OCI-M1 (cell line): ENCODE data around the gene KDM8.

Experiments used
- DNase-seq: peaks from one replicate; lab custom pipeline; 2025; lab: John Stamatoyannopoulos, UW

The KDM8 gene

DNA sequence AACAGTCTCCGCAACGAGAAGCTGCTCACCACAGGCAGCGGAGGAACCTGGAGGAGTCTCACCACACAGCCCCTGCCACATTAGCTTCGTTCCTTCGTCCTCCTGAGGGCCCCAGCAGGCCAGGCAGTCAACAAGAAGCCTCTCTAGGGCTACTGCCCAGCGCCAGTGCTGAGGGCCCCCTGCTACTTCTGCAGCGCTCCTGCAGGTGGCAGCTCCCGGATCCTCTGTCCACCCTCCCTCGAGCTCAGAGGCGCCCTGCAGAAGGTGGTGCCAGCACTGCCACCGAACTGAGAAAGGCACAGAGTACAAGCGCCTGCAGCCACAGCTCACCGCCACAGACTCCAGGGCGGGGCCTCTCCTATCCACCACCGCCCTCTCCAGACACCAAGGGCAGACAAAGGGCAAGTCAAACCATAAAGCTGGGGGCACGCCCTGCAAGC, 27.3 kb downstream of the KDM8 start:
- no peak for DNase-seq

DNA sequence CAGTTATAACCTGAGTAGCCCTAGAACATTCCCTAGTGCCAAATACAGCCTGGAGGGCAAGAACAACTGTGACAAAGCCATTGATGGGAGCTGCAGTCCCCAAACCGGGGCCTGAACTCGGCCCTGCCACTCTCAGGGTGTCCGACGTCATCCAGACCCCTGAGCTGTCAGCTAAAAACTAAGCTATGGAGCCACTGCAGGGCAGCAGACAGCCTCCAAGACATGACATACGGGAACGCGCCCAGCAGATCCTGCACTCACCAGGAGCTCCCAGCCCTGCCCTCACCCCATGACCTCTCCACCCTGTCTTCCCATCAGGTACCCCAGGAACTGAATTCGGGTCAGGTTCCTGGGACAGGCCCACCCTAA, 28.4 kb downstream of the KDM8 start:
- DNase-seq, result no peak

DNA sequence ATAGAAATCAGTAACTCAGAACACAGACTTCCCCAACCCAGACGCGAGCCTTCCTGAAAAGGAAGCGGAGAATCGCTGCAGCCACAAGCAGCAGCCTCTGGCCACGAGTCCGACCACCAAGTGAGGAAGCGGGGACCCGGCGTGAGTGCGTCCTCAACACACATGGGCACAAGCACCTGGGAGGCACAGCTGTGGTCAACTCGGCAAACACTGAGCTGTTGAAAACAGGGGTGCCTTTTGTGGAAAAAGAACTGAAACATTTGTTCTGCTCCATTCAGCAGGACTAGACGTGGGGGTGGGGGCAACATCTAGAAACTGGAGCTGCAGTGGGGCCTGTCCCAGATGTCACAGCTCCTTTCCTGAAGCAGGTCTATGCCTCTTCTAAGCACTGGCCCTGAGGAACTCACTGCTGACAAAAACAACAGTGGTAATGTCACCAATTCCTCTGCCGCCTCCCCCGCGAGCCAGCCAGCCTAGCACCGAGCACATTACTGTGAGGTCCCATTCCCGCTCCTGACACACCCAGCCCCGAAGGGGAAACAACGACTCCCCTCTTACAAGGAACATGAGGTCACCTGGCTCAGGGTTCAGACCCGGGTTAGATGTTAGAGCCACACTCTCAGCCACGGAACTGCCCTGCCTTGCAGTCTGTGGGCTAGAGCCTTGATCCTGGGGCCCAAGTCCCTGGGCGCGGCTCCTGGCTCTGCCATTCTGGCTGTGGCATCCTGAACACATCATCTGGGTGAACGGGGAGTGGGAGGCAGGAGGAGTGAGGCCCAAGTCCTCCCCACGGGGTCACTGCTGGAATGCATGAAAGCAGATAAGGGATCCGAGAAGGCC, 29.0 kb downstream of the KDM8 start:
- no peak for DNase-seq

DNA sequence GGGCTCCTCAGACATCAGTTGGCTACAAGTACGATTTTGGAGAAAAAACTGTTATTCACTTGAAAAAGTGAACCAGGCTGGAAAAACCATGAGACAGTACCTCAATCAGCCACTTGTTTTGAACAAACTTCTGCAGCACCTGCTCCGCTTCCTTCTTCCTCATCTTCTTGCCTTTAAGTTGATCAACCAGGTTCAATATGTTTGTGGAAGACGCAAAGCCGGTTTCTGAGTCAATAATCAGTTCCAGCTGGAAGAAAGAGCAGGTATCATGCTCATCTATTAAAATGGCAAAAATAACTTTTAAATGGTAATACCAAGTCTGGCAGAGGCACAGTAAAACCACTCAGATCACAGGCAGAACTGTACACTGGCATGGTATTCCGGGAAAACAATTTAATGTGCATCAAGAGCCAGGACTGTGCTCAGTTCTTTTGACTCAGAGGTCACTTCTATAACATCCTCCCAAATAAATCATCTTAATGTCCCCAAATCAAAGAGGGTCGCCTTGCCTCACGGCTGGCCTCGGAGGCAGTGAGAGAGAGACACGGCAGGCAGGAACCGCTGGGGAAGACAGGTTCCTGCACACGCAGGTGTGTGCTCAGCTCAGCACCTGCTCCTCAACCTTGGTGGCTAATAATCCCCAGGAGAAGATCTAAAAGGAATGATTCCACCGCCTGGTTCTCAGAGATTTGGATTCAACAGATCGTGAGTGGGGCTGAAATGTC, 29.7 kb downstream of the KDM8 start:
- no peak for DNase-seq

DNA sequence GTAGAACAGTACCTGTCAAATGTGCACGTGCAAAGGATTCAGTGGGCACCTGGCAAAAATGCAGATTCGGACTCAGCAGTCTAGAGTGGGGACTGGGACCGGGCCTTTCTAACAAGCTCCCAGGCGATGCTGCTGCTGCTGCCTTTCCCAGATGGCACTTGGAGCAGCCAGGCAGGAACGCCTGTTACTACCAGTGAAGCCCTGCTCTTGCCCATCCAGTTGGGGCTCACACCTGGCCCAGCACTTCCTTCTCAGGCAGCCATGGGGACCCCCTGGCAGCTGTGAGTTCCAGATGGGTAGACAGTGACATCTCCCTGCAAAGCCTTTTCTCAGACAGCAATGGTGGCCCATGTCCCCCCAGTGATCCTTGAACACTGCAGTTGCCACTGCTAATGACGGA, 30.4 kb downstream of the KDM8 start:
- no peak for DNase-seq

- DNase-seq, result no peak
Observed at GRCh38 chr16:27234171-27234570, 30.8 kb downstream of the KDM8 start.

DNA sequence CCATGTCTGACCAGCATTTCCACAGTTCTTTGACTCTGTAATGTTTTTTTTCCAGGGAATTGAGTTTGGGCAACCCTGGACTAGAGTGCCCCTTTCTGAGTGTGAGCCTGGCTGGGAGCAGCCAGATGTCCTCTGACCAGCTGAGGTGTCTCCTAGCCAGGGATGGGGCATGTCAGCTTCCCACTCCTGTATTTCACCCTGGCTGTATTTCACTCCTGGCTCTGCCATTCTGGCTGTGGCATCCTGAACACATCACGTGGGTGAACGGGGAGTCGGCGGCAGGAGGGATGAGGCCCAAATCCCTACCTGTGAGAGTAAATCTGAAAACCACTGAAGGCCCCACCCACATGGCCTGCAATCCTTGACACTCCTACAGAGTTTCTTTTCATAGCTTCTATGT, 31.3 kb downstream of the KDM8 start:
- no peak for DNase-seq

DNA sequence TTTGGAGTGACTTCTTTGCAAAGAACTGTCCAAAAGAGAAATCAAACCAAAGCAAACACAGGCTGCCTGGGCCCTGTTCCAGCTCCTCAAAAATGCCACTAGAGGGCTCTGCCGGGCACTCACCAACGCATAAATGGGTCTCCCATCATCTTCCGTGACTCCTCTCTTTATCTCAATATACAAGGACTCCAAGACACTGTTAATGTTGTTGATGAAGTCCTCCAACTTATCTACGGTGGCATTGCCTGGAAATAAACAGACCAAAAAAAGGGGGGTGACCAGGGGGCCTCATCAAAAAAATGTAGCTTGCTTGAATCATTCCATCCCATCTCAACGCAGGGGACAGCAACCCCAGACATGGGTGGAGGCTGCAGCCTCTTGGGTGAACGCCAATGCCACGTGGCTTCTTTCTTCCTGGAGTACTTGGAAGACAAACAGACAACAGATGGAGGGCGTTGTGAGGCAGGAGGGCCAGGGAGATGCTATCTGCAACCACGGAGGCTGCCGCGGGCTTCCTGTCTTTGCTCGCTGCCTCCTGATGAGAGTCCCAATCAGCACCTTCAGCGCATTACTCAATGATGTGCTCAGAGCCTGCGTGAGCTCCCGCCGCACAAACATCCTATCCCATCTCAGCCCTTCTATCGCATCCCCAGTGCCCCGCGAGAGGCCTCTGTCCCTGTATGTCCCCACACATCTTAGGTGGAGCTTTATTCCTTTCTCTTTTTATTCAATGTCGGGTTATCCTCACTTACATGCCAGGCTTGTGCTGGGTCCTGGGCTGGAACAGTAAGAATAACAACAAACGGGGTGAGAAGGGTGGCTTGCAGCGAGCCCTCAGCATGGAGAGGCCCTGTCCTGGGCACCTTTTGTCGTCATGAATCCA, 32.0 kb downstream of the KDM8 start:
- DNase-seq, result peak; percentile 97

DNA sequence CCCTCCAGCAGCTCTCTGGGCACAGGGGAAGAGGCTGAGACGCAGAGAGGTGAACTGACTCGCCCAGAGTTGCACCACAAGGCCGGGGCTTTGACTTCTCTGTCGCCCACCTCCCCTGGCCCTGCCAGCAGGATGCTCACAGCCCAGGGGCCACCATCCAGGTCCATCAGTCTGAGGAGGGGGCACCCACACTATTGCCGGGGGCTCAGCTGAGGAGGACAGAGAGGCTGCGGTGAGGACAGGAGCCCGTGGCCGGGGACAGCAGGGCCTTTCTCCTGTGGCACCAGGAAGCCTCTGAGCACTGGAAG, 32.6 kb downstream of the KDM8 start:
- DNase-seq, result no peak

GRCh38 chr16:27236635-27237218, 33.4 kb downstream of the KDM8 start:
- DNase-seq, result no peak

- DNase-seq, result peak; percentile 71
Observed at GRCh38 chr16:27237219-27238015, 34.1 kb downstream of the KDM8 start.

DNA sequence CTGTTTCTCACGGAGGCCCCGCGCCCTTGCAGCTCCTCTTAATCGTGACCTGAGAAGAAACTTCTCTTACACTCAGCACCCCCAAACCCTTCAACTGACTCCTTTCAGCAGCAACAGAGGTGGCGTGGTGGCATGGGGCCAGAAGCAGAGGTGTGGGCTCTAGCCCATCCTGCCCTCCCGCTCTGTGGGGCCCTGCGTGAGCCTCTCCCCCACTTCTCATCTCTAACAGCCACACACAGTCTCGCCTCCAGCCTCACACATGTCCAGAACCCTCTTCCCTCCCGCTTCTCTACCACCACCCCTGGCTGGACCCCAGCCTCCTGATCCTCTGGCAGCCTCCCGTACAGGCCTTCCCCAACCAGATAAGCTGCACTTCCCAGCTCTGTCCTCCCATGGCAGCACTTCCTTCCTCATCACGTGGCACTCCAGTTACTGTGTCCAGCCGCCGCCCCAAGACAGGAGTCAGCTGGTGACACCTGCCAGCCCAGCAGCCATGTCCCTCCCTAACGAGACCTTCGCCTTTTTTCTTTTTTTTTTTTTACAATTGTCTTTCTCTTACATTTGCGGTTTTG, 34.8 kb downstream of the KDM8 start:
- DNase-seq, result peak; percentile 36

GRCh38 chr16:27238591-27238990, 35.3 kb downstream of the KDM8 start:
- no peak for DNase-seq

- DNase-seq, result no peak
Observed at GRCh38 chr16:27239026-27239425, 35.7 kb downstream of the KDM8 start.

DNA sequence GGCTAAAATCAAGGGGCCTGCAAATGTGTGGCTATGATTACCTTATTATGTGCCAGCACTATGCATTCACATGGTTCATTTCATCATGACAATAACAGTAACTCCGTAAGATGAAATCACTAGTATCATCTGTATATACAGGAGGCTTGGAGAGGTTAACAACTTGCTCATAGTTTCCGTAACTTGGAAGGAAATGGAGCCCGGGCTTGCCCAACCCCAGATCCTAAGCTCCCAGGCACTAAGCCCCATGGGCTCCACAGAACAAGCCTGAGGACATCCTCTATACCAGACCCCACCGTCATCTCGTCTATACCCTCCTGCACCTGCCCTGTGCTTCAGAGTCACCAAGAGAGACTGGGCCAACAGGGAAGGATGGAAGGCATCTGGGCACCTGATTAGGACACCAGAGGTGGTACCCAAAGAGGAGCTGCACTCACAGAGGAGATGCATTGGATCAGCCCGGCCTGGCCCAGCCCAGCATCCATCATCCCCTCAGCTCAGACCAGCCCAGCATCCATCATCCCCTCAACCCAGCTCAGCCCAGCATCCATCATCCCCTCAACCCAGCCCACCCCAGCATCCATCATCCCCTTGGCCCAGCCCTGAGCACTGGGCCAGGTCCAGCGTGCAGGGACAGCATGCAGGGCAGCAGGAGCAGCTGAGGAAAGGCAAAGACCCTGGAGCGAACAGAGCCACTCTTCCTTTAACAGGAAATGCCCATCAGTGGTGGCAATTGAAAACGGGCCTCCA, 36.8 kb downstream of the KDM8 start:
- no peak for DNase-seq

- DNase-seq, result no peak
Observed at GRCh38 chr16:27240948-27241531, 37.7 kb downstream of the KDM8 start.

GRCh38 chr16:27241658-27242057, 38.3 kb downstream of the KDM8 start:
- no peak for DNase-seq

DNA sequence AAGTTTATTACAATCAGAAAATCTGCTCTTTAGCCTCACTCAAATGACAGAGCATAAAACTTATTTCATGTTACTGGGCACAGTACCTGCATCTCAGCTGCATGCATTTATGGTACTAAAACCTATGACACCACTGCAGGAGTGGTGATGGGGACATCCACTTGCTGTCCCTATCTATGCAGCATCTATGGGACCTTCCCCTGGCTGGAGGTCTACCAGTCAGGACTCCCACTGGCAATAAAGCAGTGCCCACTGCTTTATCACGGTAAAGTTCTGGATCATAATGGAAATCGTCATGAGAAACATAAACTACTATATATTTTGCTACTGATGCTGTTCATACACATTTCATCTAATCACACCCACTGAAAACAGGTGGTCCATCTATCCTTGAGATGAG, 39.1 kb downstream of the KDM8 start:
- no peak for DNase-seq

DNA sequence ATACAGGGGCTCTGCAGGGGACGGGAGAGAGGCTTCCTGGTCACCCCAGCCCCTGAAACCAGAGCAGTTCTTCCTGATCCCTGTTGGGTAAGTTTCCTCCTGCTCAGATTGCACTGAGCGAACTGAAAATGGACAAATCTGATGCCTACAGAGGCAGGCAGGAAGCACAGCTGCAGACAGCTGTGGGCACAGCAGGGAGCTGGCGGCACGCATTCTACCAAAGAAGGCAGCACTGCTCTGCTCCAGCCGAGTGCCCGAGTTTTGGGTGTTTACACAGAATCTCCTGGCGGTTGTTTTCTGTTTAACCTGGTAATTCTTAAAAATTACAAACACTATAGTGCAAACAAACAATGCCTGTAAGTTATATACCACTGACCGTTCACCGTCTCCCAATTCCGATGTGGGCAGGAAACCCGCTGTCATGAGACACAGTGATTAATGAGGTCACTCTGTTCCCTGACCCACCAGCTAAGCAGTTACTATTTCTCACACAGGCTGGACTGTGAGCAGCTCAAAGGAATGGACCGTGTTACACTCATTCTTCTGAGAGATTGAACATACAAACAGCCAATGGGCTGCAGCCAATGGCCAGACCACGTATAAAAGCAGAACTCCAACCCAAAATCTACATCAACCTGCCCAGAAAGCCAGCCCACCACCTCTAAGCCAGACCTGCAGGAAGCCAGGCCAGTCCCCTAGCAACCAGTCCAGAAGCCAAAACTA, 39.7 kb downstream of the KDM8 start:
- no peak for DNase-seq
